ENCODE data around the gene ZNF362.

- TF ChIP-seq, protein P1, sequence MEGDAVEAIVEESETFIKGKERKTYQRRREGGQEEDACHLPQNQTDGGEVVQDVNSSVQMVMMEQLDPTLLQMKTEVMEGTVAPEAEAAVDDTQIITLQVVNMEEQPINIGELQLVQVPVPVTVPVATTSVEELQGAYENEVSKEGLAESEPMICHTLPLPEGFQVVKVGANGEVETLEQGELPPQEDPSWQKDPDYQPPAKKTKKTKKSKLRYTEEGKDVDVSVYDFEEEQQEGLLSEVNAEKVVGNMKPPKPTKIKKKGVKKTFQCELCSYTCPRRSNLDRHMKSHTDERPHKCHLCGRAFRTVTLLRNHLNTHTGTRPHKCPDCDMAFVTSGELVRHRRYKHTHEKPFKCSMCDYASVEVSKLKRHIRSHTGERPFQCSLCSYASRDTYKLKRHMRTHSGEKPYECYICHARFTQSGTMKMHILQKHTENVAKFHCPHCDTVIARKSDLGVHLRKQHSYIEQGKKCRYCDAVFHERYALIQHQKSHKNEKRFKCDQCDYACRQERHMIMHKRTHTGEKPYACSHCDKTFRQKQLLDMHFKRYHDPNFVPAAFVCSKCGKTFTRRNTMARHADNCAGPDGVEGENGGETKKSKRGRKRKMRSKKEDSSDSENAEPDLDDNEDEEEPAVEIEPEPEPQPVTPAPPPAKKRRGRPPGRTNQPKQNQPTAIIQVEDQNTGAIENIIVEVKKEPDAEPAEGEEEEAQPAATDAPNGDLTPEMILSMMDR (CRISPR knock-in tag; IDR thresholded peaks at IDR 0.05), result no peak
- no peak for TF ChIP-seq JUN (CRISPR knock-in tag; IDR thresholded peaks at IDR 0.05)
- TF ChIP-seq, protein P2, sequence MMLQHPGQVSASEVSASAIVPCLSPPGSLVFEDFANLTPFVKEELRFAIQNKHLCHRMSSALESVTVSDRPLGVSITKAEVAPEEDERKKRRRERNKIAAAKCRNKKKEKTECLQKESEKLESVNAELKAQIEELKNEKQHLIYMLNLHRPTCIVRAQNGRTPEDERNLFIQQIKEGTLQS (CRISPR knock-in tag; IDR thresholded peaks at IDR 0.05), result no peak
- no peak for TF ChIP-seq EZH2 (conservative IDR thresholded peaks at IDR 0.05; ENCODE audit: low read depth, low read length)
- TF ChIP-seq ZNF75D (CRISPR knock-in tag; IDR thresholded peaks at IDR 0.05; ENCODE audit: borderline replicate concordance), result no peak
- TF ChIP-seq AFF4 (CRISPR knock-in tag; IDR thresholded peaks at IDR 0.05), result no peak
- TF ChIP-seq, protein P3, sequence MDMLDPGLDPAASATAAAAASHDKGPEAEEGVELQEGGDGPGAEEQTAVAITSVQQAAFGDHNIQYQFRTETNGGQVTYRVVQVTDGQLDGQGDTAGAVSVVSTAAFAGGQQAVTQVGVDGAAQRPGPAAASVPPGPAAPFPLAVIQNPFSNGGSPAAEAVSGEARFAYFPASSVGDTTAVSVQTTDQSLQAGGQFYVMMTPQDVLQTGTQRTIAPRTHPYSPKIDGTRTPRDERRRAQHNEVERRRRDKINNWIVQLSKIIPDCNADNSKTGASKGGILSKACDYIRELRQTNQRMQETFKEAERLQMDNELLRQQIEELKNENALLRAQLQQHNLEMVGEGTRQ (IDR thresholded peaks at IDR 0.05; ENCODE audit: low read depth, low read length), result no peak
- TF ChIP-seq, protein P3 (CRISPR knock-in tag; IDR thresholded peaks at IDR 0.05; ENCODE audit: borderline replicate concordance), result no peak
- no peak for TF ChIP-seq ZFX (CRISPR knock-in tag; IDR thresholded peaks at IDR 0.05; ENCODE audit: low read depth)
- TF ChIP-seq HNF4G (IDR thresholded peaks at IDR 0.05; ENCODE audit: borderline replicate concordance, low read depth, low read length), result no peak
- no peak for TF ChIP-seq HNF4G (CRISPR knock-in tag; IDR thresholded peaks at IDR 0.05; ENCODE audit: borderline replicate concordance, low read depth)
These were observed 18.9 kb downstream of the ZNF362 start for GRCh38 chr1:33275195-33275594.

Data from HepG2 (cell line).